GM12872 (cell line): ENCODE measurements around the gene KHSRP.

Experiments
- TF ChIP-seq, protein P1 (sequence below): IDR thresholded peaks from 3 replicates; pipeline ENCODE4 v1.5.1; 2011; ENCODE audit warnings: low read depth, mild to moderate bottlenecking, low read length, moderate library complexity; ENCODE audit not compliant: insufficient read depth

The KHSRP gene, protein sequence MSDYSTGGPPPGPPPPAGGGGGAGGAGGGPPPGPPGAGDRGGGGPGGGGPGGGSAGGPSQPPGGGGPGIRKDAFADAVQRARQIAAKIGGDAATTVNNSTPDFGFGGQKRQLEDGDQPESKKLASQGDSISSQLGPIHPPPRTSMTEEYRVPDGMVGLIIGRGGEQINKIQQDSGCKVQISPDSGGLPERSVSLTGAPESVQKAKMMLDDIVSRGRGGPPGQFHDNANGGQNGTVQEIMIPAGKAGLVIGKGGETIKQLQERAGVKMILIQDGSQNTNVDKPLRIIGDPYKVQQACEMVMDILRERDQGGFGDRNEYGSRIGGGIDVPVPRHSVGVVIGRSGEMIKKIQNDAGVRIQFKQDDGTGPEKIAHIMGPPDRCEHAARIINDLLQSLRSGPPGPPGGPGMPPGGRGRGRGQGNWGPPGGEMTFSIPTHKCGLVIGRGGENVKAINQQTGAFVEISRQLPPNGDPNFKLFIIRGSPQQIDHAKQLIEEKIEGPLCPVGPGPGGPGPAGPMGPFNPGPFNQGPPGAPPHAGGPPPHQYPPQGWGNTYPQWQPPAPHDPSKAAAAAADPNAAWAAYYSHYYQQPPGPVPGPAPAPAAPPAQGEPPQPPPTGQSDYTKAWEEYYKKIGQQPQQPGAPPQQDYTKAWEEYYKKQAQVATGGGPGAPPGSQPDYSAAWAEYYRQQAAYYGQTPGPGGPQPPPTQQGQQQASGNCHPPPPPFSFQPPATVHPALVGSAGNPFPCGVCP

GRCh38 chr19:6424195-6424938, at the start of gene KHSRP:
Gene KHSRP (minus strand): TSS chr19:6424811. CDS start chr19:6424701, 110 bp downstream.
- TF ChIP-seq, protein P1, sequence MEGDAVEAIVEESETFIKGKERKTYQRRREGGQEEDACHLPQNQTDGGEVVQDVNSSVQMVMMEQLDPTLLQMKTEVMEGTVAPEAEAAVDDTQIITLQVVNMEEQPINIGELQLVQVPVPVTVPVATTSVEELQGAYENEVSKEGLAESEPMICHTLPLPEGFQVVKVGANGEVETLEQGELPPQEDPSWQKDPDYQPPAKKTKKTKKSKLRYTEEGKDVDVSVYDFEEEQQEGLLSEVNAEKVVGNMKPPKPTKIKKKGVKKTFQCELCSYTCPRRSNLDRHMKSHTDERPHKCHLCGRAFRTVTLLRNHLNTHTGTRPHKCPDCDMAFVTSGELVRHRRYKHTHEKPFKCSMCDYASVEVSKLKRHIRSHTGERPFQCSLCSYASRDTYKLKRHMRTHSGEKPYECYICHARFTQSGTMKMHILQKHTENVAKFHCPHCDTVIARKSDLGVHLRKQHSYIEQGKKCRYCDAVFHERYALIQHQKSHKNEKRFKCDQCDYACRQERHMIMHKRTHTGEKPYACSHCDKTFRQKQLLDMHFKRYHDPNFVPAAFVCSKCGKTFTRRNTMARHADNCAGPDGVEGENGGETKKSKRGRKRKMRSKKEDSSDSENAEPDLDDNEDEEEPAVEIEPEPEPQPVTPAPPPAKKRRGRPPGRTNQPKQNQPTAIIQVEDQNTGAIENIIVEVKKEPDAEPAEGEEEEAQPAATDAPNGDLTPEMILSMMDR, result no peak

- TF ChIP-seq, protein P1, result no peak
Measured at GRCh38 chr19:6473647-6474046, 49.0 kb upstream of the KHSRP start.

- TF ChIP-seq, protein P1, result no peak
Measured at GRCh38 chr19:6472713-6473112, 48.1 kb upstream of the KHSRP start.

DNA sequence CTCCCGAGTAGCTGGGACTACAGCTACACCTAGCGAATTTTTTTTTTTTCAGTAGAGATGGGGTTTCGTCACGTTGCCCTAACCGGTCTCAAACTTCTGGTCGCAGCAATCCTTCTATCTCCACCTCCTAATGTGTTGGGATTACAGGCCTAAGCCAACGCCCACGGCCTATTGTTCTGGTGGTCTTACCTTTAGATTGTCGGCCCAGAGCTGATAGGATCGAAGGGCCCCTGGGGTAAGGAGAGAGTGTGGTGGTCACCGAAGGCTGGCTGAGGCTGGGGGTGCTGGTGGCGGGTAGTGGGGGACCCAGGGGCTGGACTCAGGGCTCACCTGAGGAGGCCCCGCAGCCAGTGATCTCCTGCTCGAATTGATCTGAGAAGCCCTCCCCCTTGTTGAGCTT, 46.5 kb upstream of the KHSRP start:
- TF ChIP-seq, protein P1, result no peak

GRCh38 chr19:6470173-6470572, 45.6 kb upstream of the KHSRP start:
- TF ChIP-seq, protein P1, result no peak

DNA sequence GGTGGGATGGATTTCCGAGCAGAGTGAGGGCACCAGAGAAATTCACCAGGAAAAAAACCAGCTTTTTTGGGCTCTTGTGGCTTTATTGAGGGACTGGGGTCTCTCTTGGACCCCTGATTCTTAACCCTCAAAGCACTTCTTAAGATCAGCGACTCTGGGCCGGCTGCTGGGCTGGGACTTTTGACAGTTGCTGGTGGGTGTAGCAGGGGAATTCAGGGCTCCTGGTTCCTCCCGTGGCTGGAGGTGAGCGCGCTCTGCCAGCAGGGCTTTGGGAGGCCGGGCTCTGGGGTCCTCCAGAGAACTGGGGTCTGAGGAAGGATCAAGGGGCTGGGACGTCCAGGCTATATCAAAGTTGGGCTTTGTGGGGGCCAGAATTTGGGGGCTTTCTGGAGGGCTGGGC, 42.8 kb upstream of the KHSRP start:
- TF ChIP-seq, protein P1, result no peak

GRCh38 chr19:6466526-6467248, 42.1 kb upstream of the KHSRP start:
- TF ChIP-seq, protein P1, result no peak
